ENCODE measurements around the gene GFOD1.

DNA sequence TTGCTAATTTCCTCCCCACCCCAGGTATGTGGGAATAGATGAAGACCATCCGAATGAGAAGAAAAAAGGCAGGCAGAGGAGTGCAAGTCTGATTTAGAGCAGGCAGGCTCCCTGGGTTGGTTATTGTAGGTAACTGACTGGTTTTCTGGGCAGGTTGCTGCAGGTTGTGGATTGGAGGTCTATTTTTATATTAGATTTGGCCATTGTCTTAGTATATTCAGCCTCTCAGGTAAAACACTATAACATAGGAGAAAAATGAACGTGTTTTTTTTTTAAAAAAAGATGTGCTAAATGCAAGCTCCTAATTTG, 158.6 kb downstream of the GFOD1 start:
- TF ChIP-seq TAF1 (IDR thresholded peaks at IDR 0.05; ENCODE audit: borderline replicate concordance, low read depth, low read length): no peak
- no peak for TF ChIP-seq NRF1 (conservative IDR thresholded peaks at IDR 0.05; ENCODE audit: low read depth, low read length)
- TF ChIP-seq PAX5 (IDR thresholded peaks at IDR 0.05; ENCODE audit: borderline replicate concordance, low read depth, low read length): no peak
- no peak for TF ChIP-seq TCF12 (IDR thresholded peaks at IDR 0.05; ENCODE audit: low read depth, low read length)
- TF ChIP-seq, protein P1, sequence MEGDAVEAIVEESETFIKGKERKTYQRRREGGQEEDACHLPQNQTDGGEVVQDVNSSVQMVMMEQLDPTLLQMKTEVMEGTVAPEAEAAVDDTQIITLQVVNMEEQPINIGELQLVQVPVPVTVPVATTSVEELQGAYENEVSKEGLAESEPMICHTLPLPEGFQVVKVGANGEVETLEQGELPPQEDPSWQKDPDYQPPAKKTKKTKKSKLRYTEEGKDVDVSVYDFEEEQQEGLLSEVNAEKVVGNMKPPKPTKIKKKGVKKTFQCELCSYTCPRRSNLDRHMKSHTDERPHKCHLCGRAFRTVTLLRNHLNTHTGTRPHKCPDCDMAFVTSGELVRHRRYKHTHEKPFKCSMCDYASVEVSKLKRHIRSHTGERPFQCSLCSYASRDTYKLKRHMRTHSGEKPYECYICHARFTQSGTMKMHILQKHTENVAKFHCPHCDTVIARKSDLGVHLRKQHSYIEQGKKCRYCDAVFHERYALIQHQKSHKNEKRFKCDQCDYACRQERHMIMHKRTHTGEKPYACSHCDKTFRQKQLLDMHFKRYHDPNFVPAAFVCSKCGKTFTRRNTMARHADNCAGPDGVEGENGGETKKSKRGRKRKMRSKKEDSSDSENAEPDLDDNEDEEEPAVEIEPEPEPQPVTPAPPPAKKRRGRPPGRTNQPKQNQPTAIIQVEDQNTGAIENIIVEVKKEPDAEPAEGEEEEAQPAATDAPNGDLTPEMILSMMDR (IDR thresholded peaks at IDR 0.05 in 2 of 3, conservative IDR thresholded peaks at IDR 0.05 in 1 of 3; ENCODE audit: control insufficient read depth in 2 of 3, extremely low read depth in 1 of 3, insufficient read depth in 1 of 3, low read depth in 3 of 3, low read length in 3 of 3): no peak
- no peak for TF ChIP-seq POLR2AphosphoS5 (IDR thresholded peaks at IDR 0.05; ENCODE audit: low read length)
- TF ChIP-seq EZH2 (IDR thresholded peaks at IDR 0.05; ENCODE audit: borderline replicate concordance, control insufficient read depth, low read depth, low read length): no peak
- TF ChIP-seq, protein P2, sequence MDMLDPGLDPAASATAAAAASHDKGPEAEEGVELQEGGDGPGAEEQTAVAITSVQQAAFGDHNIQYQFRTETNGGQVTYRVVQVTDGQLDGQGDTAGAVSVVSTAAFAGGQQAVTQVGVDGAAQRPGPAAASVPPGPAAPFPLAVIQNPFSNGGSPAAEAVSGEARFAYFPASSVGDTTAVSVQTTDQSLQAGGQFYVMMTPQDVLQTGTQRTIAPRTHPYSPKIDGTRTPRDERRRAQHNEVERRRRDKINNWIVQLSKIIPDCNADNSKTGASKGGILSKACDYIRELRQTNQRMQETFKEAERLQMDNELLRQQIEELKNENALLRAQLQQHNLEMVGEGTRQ (IDR thresholded peaks at IDR 0.05; ENCODE audit: borderline replicate concordance, low read depth, low read length): no peak

Data from GM12878 (cell line).